ENCODE data around the gene ZNF830.
"Not testable (repeated sequence)": the region's sequence is repeated elsewhere in the genome, so short reads cannot be mapped to it uniquely, and the experiment has no call there.

ZNF830 gene

GRCh38 chr17:34993031-34993430 is 31.7 kb downstream of the ZNF830 start:
- TF ChIP-seq CTCF (IDR thresholded peaks at IDR 0.05; ENCODE audit: extremely low read depth, missing control alignments): no peak
- DNase-seq (ENCODE audit: low spot score): no peak

DNA sequence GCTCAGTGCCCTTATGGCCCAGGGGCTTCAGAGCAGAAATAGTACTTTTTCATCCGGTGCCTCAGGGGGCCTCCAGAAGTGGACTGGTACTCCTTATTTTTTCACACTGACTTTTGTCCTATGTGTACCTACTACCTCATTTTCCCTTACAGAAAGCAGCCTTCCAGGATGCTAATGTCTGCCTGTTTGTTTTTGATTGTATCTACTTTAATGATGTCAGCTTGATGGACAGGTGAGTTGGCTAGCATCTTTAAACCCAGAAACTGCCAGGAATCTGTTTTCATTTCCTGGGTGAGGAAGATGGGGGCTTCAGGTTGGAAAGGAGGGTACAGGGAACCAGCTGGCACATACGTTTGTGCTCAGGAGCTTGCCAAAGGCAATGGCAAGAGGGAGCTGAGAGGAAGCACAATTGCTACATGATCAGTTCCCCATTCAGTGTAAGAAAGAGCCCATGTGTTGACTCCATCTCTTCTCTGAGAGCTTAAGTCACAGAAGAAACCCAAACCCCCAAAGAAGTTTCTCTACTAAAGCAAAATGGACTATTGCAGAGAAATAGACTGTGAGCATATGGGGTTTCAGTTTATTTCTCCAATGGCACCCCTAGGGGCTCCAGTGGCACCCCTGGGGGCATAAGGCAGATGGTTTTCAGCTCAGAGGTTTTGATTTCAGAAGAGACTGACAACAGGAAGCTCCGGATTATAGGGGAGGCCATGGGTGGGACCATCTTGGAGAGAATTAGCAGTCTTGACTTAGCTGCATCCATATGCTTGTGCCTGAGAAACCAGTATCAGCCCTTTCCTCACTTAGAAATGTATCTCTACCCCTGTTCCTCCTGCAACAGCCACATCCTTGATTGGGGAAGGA is 35.3 kb downstream of the ZNF830 start:
- TF ChIP-seq CTCF (IDR thresholded peaks at IDR 0.05; ENCODE audit: extremely low read depth, missing control alignments): no peak
- no peak for DNase-seq (ENCODE audit: low spot score)

- TF ChIP-seq CTCF (IDR thresholded peaks at IDR 0.05; ENCODE audit: extremely low read depth, missing control alignments): no peak
- DNase-seq (ENCODE audit: low spot score): no peak
These were observed 36.1 kb downstream of the ZNF830 start for GRCh38 chr17:34997355-34997862.

GRCh38 chr17:34998205-34998604 is 36.9 kb downstream of the ZNF830 start:
- peak; percentile 87 for DNase-seq (ENCODE audit: low spot score)
- peak; percentile 93 for TF ChIP-seq CTCF (IDR thresholded peaks at IDR 0.05; ENCODE audit: extremely low read depth, missing control alignments)

DNA sequence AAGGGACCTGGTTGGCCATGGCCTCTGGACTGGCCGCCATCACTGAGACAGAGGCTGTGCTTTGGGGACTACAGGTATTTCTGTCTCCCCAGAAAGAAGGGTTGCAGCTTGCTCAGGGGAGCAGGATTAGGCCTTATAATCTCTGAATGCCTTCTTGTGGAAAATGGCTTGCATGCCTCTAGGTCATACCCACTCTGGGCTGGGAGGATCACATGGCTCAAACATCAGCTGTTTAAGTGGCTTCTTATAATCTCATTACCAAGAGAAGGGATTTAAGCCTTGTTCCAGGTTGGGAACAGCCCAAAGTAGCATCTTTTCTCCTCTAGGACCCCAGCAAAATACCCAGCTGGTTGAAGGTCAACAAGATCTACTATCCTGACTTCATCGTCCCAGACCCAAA is 38.1 kb downstream of the ZNF830 start:
- no peak for DNase-seq (ENCODE audit: low spot score)
- TF ChIP-seq CTCF (IDR thresholded peaks at IDR 0.05; ENCODE audit: extremely low read depth, missing control alignments): no peak

DNA sequence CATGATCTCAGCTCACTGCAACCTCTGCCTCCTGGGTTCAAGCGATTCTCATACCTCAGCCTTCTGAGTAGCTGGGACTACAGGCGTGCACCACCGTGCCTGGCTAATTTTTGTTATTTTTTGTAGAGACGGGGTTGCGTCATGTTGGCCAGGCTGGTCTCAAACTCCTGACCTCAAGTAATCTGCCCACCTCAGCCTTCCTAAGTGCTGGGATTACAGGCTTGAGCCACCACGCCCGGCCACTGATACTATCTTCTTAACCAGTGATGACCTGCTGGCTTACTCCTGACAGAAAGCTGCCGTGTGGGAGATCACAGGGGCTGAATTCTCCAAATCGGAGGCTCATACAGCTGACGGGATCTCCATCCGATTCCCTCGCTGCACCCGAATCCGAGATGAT is 39.6 kb downstream of the ZNF830 start:
- DNase-seq (ENCODE audit: low spot score): not testable (repeated sequence)

GRCh38 chr17:35001549-35001948 is 40.2 kb downstream of the ZNF830 start:
- TF ChIP-seq CTCF (IDR thresholded peaks at IDR 0.05; ENCODE audit: extremely low read depth, missing control alignments): no peak
- DNase-seq (ENCODE audit: low spot score): no peak

Measured in GM20000 (cell line).